ENCODE results near the gene FAM25C.
"Not testable (repeated sequence)": the region's sequence is repeated elsewhere in the genome, so short reads cannot be mapped to it uniquely, and the experiment has no call there.

Gene FAM25C

DNA sequence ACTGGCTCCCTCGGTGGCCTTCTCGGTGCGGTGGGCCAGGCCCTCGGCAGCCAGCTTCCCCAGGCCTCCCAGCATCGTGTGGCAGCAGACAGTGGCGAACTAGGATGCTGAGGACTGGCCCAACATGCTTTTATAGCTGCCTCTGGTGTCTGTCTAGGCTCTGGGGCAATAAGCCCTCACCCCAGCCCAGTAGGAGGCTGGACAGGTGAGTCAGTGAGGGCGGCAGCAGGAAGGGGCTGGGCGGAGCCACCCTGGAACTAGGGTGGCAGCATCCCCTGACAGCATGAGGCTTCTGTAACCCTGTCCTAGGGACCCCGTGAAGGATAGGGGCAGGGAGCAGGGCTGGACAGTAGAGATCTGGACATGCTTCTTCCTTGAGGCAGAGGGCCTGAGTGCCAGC is at the start of gene FAM25C:
Gene FAM25C (minus strand): TSS at position 101 of the 400 bp plus-strand sequence. CDS start 26 bp downstream, at position 75.
- not testable (repeated sequence) for H3K4me2 ChIP-seq (ENCODE audit: low read length); H2AFZ ChIP-seq (ENCODE audit: low read depth, low read length); H3K4me1 ChIP-seq (ENCODE audit: low read length); H3K27ac ChIP-seq (ENCODE audit: low read length); H3K4me3 ChIP-seq (ENCODE audit: low read length); H4K20me1 ChIP-seq (ENCODE audit: insufficient read depth, low read length); H3K79me2 ChIP-seq (ENCODE audit: low read length); H3K9ac ChIP-seq (ENCODE audit: low read length); H3K27me3 ChIP-seq (ENCODE audit: low read depth, low read length); H3K36me3 ChIP-seq (replicated peaks; ENCODE audit: low read depth, low read length); H3K9me3 ChIP-seq (ENCODE audit: insufficient read depth, low read length)

DNA sequence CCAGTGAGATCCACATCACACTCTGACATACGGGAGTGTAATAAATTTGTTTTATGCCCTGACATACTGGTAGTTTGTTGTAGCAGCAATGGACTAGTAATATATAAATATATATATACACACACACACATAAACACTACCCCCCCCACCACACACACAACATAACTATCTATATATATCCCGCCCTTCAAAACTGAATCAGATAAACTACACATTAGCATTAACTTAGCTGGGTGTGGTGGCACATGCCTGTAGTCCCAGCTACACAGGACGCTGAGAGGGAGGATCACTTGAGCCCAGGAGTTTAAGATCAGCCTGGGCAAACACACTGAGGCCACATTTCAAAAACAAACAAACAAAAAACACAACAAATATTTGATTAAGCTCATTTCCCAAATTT is 45.0 kb upstream of the FAM25C start:
- not testable (repeated sequence) for H3K4me3 ChIP-seq (ENCODE audit: low read length); H3K36me3 ChIP-seq (replicated peaks; ENCODE audit: low read depth, low read length); H2AFZ ChIP-seq (ENCODE audit: low read depth, low read length); H4K20me1 ChIP-seq (ENCODE audit: insufficient read depth, low read length); H3K27ac ChIP-seq (ENCODE audit: low read length); H3K4me1 ChIP-seq (ENCODE audit: low read length); H3K4me2 ChIP-seq (ENCODE audit: low read length); H3K9ac ChIP-seq (ENCODE audit: low read length); H3K9me3 ChIP-seq (ENCODE audit: insufficient read depth, low read length); H3K27me3 ChIP-seq (ENCODE audit: low read depth, low read length); H3K79me2 ChIP-seq (ENCODE audit: low read length)

DNA sequence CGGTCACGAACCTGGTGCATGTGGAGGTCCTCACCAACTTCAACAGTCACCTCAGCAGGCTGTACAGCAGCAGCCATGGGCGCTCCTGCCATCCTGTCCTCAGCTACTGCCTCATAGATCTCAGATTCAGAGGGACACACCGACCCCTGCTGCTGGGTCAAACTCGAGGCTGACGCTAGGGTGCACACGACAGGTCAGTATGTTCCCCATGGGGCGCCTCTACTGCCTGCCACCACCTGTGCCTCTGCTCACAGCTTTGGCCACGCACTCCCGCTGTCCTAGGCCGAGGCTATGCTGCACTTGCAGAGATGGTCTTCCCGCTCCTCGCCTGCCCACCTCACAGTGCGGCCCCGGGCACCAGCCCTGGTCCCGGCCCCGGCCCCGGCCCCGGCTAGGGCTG is 31.8 kb upstream of the FAM25C start:
- H4K20me1 ChIP-seq (ENCODE audit: insufficient read depth, low read length); H3K9ac ChIP-seq (ENCODE audit: low read length); H2AFZ ChIP-seq (ENCODE audit: low read depth, low read length); H3K79me2 ChIP-seq (ENCODE audit: low read length); H3K9me3 ChIP-seq (ENCODE audit: insufficient read depth, low read length); H3K27ac ChIP-seq (ENCODE audit: low read length); H3K4me1 ChIP-seq (ENCODE audit: low read length); H3K4me3 ChIP-seq (ENCODE audit: low read length); H3K36me3 ChIP-seq (replicated peaks; ENCODE audit: low read depth, low read length); H3K4me2 ChIP-seq (ENCODE audit: low read length); H3K27me3 ChIP-seq (ENCODE audit: low read depth, low read length): not testable (repeated sequence)

DNA sequence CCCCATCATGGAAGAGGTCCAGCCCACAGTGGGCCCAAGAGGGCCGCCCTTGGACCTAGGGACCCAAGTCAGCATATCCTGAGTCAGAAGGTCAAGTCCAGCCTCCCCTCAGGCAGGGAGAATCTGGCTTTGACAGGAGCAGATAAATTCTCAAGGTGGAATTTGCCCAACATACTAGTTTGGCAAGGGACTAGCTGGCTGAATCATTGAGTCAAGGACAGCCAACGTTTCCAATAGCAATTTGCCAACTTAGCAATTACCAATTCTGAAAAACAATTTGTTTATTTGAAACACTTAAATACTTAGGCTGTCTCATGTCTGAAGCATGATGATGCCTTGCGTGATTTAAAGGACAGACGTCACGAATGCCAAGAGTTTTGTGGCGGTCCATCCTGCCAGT is 2.7 kb upstream of the FAM25C start:
- not testable (repeated sequence) for H3K4me1 ChIP-seq (ENCODE audit: low read length); H3K9ac ChIP-seq (ENCODE audit: low read length); H3K79me2 ChIP-seq (ENCODE audit: low read length); H3K4me3 ChIP-seq (ENCODE audit: low read length); H3K9me3 ChIP-seq (ENCODE audit: insufficient read depth, low read length); H3K27me3 ChIP-seq (ENCODE audit: low read depth, low read length); H3K4me2 ChIP-seq (ENCODE audit: low read length); H3K27ac ChIP-seq (ENCODE audit: low read length); H4K20me1 ChIP-seq (ENCODE audit: insufficient read depth, low read length); H2AFZ ChIP-seq (ENCODE audit: low read depth, low read length); H3K36me3 ChIP-seq (replicated peaks; ENCODE audit: low read depth, low read length)

DNA sequence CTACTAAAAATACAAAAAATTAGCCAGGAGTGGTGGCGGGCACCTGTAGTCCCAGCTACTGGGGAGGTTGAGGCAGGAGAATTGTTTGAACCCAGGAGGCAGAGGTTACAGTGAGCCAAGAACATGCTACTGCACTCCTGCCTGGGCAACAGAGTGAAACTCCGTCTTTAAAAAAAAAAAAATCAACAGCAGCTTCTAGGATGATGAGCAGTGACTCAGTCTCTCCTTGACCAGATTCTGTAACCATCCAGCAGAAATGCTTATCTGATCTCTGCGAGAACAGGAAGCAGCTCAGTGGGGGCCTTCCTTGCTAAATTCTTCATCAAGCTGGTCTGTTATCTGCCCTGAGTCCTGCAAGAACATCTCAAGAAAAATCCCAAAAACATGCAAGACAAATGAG is 5.5 kb downstream of the FAM25C start:
- not testable (repeated sequence) for H3K4me3 ChIP-seq (ENCODE audit: low read length); H3K9me3 ChIP-seq (ENCODE audit: insufficient read depth, low read length); H3K27me3 ChIP-seq (ENCODE audit: low read depth, low read length); H3K79me2 ChIP-seq (ENCODE audit: low read length); H3K4me2 ChIP-seq (ENCODE audit: low read length); H2AFZ ChIP-seq (ENCODE audit: low read depth, low read length); H3K36me3 ChIP-seq (replicated peaks; ENCODE audit: low read depth, low read length); H4K20me1 ChIP-seq (ENCODE audit: insufficient read depth, low read length); H3K4me1 ChIP-seq (ENCODE audit: low read length); H3K9ac ChIP-seq (ENCODE audit: low read length); H3K27ac ChIP-seq (ENCODE audit: low read length)

DNA sequence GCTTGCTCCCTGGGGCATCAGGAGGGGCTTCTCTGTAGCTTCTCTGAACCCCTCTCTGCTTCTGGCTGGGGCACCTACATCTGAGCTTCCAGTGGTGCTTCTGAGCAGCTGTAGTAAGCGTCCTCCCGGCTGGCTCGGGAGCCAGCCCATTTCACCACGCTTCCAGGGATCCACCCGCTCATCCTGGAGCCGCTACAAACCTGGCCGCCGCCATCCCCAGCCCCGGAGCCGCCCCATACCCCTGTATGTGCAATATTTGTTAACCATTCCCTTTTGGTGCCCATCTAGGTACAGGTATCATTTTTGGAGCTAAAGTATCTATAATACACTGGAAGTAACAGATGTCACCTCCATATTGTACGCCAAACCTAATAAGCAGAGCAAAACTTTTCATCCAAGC is 7.0 kb downstream of the FAM25C start:
- not testable (repeated sequence) for H3K4me3 ChIP-seq (ENCODE audit: low read length); H2AFZ ChIP-seq (ENCODE audit: low read depth, low read length); H3K9ac ChIP-seq (ENCODE audit: low read length); H3K9me3 ChIP-seq (ENCODE audit: insufficient read depth, low read length); H4K20me1 ChIP-seq (ENCODE audit: insufficient read depth, low read length); H3K27me3 ChIP-seq (ENCODE audit: low read depth, low read length); H3K4me2 ChIP-seq (ENCODE audit: low read length); H3K36me3 ChIP-seq (replicated peaks; ENCODE audit: low read depth, low read length); H3K79me2 ChIP-seq (ENCODE audit: low read length); H3K27ac ChIP-seq (ENCODE audit: low read length); H3K4me1 ChIP-seq (ENCODE audit: low read length)

DNA sequence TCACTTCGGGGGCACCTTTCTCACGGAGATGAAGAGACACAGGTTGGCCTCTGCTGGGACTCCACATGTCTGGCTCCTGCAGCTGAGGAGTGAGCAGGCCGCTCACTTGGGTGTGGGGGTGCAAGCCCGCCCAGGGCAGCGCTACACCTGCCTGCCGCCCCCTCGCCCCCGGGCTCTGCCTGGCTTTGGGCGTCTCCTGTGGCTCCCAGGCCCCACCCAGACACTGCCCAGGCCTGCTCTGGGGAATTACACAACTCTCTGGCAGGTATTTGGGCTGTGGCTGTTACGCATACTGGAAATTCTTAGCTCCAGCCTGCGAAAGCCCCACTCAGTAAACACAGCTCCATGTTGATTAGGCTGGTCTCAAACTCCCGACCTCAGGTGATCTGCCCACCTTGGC is 7.9 kb downstream of the FAM25C start:
- H3K9ac ChIP-seq (ENCODE audit: low read length); H3K9me3 ChIP-seq (ENCODE audit: insufficient read depth, low read length); H3K27ac ChIP-seq (ENCODE audit: low read length); H3K4me3 ChIP-seq (ENCODE audit: low read length); H4K20me1 ChIP-seq (ENCODE audit: insufficient read depth, low read length); H3K79me2 ChIP-seq (ENCODE audit: low read length); H3K4me1 ChIP-seq (ENCODE audit: low read length); H3K36me3 ChIP-seq (replicated peaks; ENCODE audit: low read depth, low read length); H3K27me3 ChIP-seq (ENCODE audit: low read depth, low read length); H2AFZ ChIP-seq (ENCODE audit: low read depth, low read length); H3K4me2 ChIP-seq (ENCODE audit: low read length): not testable (repeated sequence)

DNA sequence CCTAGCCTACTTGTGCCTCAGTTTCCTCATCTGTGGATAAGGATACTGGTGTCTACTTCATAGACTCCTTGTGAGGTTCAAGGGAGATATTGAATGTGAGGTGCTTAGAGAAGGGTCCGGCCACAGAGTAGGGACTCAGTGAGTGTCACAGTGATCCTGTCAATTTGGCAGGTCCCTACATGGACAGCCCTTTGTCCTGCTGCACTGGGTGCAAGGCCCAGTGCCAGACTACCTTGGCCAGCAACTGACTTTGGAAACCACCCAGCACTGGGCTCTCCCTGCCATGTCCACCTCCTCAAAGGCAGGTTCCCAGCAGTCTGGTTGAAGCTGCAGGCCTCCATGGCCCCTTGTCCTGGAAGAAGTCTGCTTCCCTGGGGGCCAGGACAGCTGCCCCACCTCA is 9.5 kb downstream of the FAM25C start:
- not testable (repeated sequence) for H3K27me3 ChIP-seq (ENCODE audit: low read depth, low read length); H3K4me3 ChIP-seq (ENCODE audit: low read length); H2AFZ ChIP-seq (ENCODE audit: low read depth, low read length); H3K9me3 ChIP-seq (ENCODE audit: insufficient read depth, low read length); H3K4me1 ChIP-seq (ENCODE audit: low read length); H3K36me3 ChIP-seq (replicated peaks; ENCODE audit: low read depth, low read length); H3K27ac ChIP-seq (ENCODE audit: low read length); H3K4me2 ChIP-seq (ENCODE audit: low read length); H4K20me1 ChIP-seq (ENCODE audit: insufficient read depth, low read length); H3K9ac ChIP-seq (ENCODE audit: low read length); H3K79me2 ChIP-seq (ENCODE audit: low read length)

DNA sequence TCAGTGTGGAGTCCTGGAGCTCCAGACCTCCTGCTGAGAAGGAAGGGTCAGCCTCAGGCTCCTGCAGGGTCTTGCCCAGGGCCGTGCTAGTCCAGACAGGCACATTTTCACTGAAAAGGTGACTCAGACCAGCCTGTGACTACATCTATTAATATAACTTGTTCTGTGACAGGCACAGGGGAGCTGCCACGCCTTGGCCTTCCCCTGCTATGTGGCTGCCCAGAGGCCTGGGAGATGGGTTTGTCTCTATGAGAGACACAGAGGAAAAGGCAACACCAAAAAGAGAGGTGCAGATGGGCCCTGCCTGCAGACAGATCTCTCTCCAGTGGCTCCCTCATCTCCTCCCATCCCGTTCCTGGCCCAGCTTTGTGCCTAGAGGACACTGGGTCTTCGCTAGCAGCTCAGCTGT is 10.0 kb downstream of the FAM25C start:
- not testable (repeated sequence) for H3K4me2 ChIP-seq (ENCODE audit: low read length); H3K9me3 ChIP-seq (ENCODE audit: insufficient read depth, low read length); H3K9ac ChIP-seq (ENCODE audit: low read length); H3K4me1 ChIP-seq (ENCODE audit: low read length); H4K20me1 ChIP-seq (ENCODE audit: insufficient read depth, low read length); H3K4me3 ChIP-seq (ENCODE audit: low read length); H3K27ac ChIP-seq (ENCODE audit: low read length); H3K79me2 ChIP-seq (ENCODE audit: low read length); H2AFZ ChIP-seq (ENCODE audit: low read depth, low read length); H3K36me3 ChIP-seq (replicated peaks; ENCODE audit: low read depth, low read length); H3K27me3 ChIP-seq (ENCODE audit: low read depth, low read length)

DNA sequence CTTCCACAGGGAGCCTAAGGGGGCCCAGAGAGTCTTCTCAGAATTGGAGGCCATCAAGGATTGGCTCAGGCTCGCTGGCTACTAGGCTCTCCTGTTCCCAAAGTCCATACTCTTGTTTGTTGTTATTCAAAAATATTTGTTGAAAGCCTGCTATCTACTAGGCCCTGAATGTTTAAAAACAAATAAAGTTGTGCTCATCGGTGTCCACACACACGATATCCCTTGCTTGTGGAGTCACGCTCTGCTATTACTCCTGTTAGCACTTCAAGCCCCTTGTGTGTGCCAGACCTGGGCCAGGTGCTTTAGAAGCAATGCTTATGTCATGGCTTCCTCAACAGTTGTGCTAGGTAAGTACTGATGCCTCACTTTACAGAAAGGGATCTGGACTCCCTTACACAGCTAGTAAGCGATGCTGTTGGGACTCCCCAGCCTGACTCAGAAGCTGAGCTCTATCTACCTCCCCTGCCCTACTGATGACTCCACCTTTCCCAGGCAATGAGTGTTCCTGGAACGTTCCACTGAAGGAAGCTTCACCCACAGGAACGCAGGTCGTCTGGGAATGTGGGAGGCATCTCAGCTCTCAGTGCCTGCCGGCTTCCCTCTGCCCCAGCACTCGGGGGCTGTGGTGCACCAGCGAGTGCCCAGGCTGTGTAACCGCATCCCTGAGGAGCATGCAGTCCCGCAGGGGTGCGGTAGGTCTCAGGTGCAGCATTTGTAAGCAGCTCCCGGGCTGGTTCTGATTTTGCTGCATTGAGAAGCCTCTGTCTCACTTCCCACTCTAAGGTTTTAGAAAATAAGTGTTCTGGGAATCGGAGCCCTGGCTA is 10.7 kb downstream of the FAM25C start:
- H3K4me3 ChIP-seq (ENCODE audit: low read length); H3K36me3 ChIP-seq (replicated peaks; ENCODE audit: low read depth, low read length); H3K27ac ChIP-seq (ENCODE audit: low read length); H3K9me3 ChIP-seq (ENCODE audit: insufficient read depth, low read length); H4K20me1 ChIP-seq (ENCODE audit: insufficient read depth, low read length); H3K4me2 ChIP-seq (ENCODE audit: low read length); H2AFZ ChIP-seq (ENCODE audit: low read depth, low read length); H3K27me3 ChIP-seq (ENCODE audit: low read depth, low read length); H3K9ac ChIP-seq (ENCODE audit: low read length); H3K79me2 ChIP-seq (ENCODE audit: low read length); H3K4me1 ChIP-seq (ENCODE audit: low read length): not testable (repeated sequence)
